NT2/D1 (cell line): Measurements from ENCODE around the gene HSF5.

Experiments used
- SUZ12 ChIP-seq: IDR thresholded peaks from 2 replicates; pipeline ENCODE4 v1.6.1; 2011; ENCODE audit not compliant: insufficient read length, insufficient read depth; ENCODE audit errors: extremely low read depth
- YY1 ChIP-seq: IDR thresholded peaks from 2 replicates; pipeline ENCODE4 v1.6.1; 2011; ENCODE audit not compliant: insufficient read length, insufficient read depth
- ZNF274 ChIP-seq: IDR thresholded peaks from 2 replicates; pipeline ENCODE4 v1.6.1; 2011; ENCODE audit warnings: mild to moderate bottlenecking, low read depth, low read length

GRCh38 chr17:58413684-58414083, 74.5 kb downstream of the HSF5 start:
- TF ChIP-seq SUZ12 (no peak), ZNF274 (no peak), YY1 (no peak)
